Omental fat pad (tissue), 4 donors: ENCODE data around the gene VN1R5. TPM values are rescaled to one million over a fixed set of nuclear protein-coding genes. Genes with fewer than 3 reads are reported as not detected.

Source experiments
- ATAC-seq: fragments of 150-250 bp; one replicate; pipeline ENCODE4 v1.9.1; 2016; ENCODE audit warnings: mild to moderate bottlenecking, moderate library complexity; ENCODE audit not compliant: low FRiP score
- DNase-seq: peaks from one replicate; pipeline ENCODE4 v3.0.0-alpha.2; 2019; ENCODE audit warnings: low spot score
- small RNA-seq: library from RNA; depleted of rRNA; stranded (forward); fragments of <200 nt; gene quantifications from one replicate; pipeline ENCODE3, GENCODE V24; 2016
- total RNA-seq, 4 donors: library from RNA; depleted of rRNA; stranded (reverse); fragments of >200 nt; gene quantifications; one replicate each; pipeline ENCODE4 v1.1.0, GENCODE V29; 2016
- TF ChIP-seq, protein P1 (sequence below), 3 donors: fragments of 450-650 bp; IDR thresholded peaks; one replicate each; pipeline ENCODE4 v1.5.1; 2016 to 2017; ENCODE audit warnings: antibody characterized with exemption in 3 of 3, mild to moderate bottlenecking in 3 of 3, moderate library complexity in 2 of 3

Gene VN1R5
- total RNA-seq, 4 donors from 2014 or later, result not detected

DNA sequence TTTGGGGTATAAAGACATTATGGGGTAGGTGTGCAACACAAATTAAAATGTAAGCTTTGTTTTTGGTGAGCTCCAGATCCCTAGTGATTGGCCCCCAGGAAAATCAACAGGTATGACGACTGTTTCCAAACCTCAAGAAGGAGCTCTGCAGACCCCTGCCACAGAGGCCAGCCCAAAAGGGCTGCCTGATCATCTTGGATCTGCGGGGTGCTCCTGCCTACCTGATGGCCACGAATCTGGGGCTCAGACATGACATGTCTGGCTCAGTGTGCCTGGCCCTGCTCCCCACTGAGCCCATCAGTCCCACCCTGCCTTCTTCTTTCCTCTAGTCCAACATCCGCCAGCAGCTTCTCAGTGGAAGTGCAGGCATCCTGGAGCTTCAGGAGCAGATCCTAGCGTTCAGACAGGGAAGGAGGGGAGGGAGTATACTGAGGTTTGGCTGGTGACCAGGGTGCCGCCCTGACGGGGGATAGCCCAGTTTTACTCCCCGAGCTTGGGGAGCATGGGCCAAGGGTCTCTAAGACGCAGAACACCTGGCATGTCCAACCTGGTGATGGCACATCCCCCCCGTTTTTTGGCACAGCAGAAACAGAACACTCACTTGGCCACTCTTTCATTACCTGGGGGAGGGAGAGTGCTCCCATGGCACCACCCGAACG is 44.0 kb downstream of the VN1R5 start:
- TF ChIP-seq, protein P1, sequence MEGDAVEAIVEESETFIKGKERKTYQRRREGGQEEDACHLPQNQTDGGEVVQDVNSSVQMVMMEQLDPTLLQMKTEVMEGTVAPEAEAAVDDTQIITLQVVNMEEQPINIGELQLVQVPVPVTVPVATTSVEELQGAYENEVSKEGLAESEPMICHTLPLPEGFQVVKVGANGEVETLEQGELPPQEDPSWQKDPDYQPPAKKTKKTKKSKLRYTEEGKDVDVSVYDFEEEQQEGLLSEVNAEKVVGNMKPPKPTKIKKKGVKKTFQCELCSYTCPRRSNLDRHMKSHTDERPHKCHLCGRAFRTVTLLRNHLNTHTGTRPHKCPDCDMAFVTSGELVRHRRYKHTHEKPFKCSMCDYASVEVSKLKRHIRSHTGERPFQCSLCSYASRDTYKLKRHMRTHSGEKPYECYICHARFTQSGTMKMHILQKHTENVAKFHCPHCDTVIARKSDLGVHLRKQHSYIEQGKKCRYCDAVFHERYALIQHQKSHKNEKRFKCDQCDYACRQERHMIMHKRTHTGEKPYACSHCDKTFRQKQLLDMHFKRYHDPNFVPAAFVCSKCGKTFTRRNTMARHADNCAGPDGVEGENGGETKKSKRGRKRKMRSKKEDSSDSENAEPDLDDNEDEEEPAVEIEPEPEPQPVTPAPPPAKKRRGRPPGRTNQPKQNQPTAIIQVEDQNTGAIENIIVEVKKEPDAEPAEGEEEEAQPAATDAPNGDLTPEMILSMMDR (IDR thresholded peaks at IDR 0.05), result no peak
- no peak for ATAC-seq

DNA sequence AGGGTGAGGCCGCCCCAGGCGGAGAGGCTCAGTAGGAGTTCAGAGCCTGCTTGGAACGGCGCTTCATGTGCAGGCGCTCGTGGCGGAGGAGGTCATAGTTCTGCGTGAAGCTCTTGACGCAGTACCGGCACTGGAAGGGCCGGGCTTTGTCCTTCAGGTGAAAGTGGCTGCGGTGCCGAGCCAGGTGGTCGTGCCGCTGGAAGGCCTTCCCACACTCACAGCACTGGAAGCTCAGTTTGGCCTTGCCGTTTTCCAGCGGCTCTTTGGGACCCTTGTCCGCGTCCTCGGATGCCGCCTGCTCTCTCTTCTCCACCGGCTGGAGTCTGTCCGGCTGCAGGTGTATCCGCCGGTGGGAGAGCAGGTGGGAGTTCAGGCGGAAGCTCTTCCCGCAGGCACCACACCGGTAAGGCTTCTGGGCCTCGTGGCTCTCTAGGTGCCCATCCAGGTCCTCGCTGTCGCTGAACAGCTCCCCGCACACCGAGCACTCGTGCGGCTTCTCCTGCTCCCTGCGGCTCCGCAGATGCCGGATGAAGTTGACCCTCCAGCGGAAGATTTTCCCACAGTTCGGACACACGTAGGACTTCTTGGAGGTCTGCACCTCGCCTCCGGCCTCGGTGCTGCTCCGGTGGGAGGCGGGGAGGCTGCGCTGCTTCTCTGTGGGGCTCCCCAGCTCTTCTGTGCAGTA is 44.8 kb downstream of the VN1R5 start:
- no peak for ATAC-seq
- no peak for DNase-seq
- TF ChIP-seq, protein P1 (IDR thresholded peaks at IDR 0.05), result no peak

More for the DNA sequence above, 44.0 kb downstream of the VN1R5 start:
- DNase-seq, result no peak

DNA sequence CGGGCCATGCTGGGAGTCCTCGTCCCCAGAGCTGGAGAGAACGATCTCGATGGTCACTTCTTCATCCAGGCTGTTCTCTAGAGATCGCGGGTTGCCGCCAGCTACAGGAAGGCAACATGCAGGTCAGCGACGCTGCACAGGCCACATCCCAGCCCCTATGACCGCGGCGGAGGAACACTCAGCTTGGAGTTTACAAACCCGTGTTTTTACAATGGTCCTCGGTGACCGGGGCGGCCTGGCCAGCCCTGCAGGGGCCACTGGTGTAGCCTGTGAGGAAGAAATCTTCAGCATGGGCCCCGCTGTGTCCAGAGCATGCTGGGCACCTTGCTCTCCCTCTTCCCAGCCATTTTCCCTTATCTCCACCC is 45.3 kb downstream of the VN1R5 start:
- no peak for DNase-seq
- TF ChIP-seq, protein P1 (IDR thresholded peaks at IDR 0.05), result no peak
- no peak for ATAC-seq

DNA sequence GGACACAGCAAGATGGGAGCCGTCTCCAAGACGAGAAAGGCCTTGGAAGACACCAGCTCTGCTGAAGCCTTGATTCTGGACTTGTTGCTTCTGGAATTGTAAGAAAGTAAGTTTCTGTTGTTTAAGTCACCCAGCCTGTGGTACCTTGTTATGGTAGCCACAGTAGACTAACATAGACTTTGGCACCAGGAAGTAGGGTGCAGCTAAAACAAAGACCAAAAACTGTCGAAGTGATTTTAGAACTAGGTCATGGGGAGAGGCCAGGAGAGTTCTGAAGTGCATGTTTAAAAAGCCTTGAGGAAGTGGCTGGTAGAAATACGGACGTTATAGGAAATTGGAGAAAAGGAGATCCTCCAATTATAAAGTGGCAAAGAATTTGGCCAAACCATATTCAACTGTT is 47.3 kb downstream of the VN1R5 start:
- DNase-seq, result no peak
- no peak for ATAC-seq
- TF ChIP-seq, protein P1 (IDR thresholded peaks at IDR 0.05), result no peak

DNA sequence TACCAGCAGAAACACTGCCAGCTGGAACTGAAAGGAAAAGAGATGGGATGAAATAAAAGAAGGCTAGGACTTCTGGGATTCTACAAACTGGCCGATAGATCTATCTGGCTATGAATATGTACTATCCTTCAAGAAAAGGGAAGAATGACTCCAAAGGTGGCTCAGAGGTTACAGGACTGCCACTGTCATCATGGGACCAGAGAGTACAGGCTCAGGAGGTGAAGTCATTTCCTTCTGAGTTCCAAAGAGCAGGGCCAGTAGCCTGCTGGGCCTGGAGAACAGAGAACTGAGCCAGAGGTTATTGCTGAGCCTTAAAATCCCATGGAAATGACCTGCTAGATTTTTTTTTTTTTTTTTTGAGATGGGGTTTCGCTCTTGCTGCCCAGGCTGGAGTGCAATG is 48.2 kb downstream of the VN1R5 start:
- TF ChIP-seq, protein P1 (IDR thresholded peaks at IDR 0.05), result no peak
- ATAC-seq (no peak), DNase-seq (no peak)

Small RNA genes within 50 kb of the gene (small RNA-seq; reads per million reads assigned to genes)
- gene RF00019, result not detected

Other genes with a start within 250 kb of the VN1R5 start
- gene ZNF695, start 248.0 kb upstream of the VN1R5 start, total RNA-seq, result under 1 TPM in 2 of 4 donors, not detected in 2; 0.12 to 0.95 TPM
- gene ZNF670, start 177.3 kb upstream of the VN1R5 start, total RNA-seq, result 1 to 10 TPM; 2.3 to 3.2 (median 2.8) TPM
- gene ZNF669, start 151.7 kb upstream of the VN1R5 start, total RNA-seq, result 1 to 10 TPM; 4.0 to 9.1 (median 6.3) TPM
- gene ZNF124, start 84.1 kb upstream of the VN1R5 start, total RNA-seq, result 10 to 100 TPM; 18.6 to 40.5 (median 24.0) TPM
- 10 to 100 TPM; 18.8 to 31.5 (median 26.6) TPM for gene ZNF496, start 75.8 kb downstream of the VN1R5 start, total RNA-seq
- gene NLRP3, start 160.1 kb downstream of the VN1R5 start, total RNA-seq, result 10 to 100 TPM in 3 of 4 donors, 1 to 10 TPM in 1; 7.1 to 17.7 (median 14.4) TPM
- gene OR2B11, start 202.0 kb downstream of the VN1R5 start, total RNA-seq, result not detected